Transverse colon (tissue), 4 donors: ENCODE measurements around the gene GLS. TPM values are rescaled to one million over a fixed set of nuclear protein-coding genes. Genes with fewer than 3 reads are reported as not detected.

Source experiments
- DNase-seq: peaks from one replicate; pipeline ENCODE4 v3.0.0-alpha.2; 2019
- H3K27ac ChIP-seq, 4 donors: fragments of 200-600 bp; sonication (generic); 2 replicates each; pipeline ENCODE4 v1.5.1; 2016 to 2018; ENCODE audit warnings: inconsistent platforms in 4 of 4
- H3K27me3 ChIP-seq: fragments of 200-600 bp; sonication (generic); 2 replicates; pipeline ENCODE4 v1.5.1; 2017; ENCODE audit warnings: inconsistent platforms
- H3K36me3 ChIP-seq, 4 donors: fragments of 200-600 bp; sonication (generic); 2 replicates each; pipeline ENCODE4 v1.5.1; 2017 to 2019; ENCODE audit warnings: inconsistent platforms in 4 of 4
- H3K4me1 ChIP-seq, 4 donors: fragments of 200-600 bp; sonication (generic); 2 replicates each; pipeline ENCODE4 v1.5.1; 2017 to 2020; ENCODE audit warnings: inconsistent platforms in 4 of 4
- H3K4me3 ChIP-seq, 4 donors: fragments of 200-600 bp; sonication (generic); 1 replicate in 1 of 4; 2 replicates in 3 of 4; pipeline versions ENCODE4 v1.5.1 to v1.6.1; 2017 to 2019; ENCODE audit warnings: inconsistent platforms in 4 of 4
- H3K9me3 ChIP-seq, 2 donors: fragments of 200-600 bp; sonication (generic); 2 replicates each; pipeline ENCODE4 v1.5.1; 2017 to 2019; ENCODE audit warnings: inconsistent platforms in 2 of 2
- CTCF ChIP-seq, 5 experiments: fragments of 200-600 bp in 3 of 5; fragments of 450-650 bp in 2 of 5; sonication (generic) in 3 of 5; IDR thresholded peaks; 1 replicate in 2 of 5; 2 replicates in 3 of 5; pipeline ENCODE4 v1.5.1; 2016 to 2017; ENCODE audit warnings: antibody characterized with exemption in 5 of 5, inconsistent platforms in 3 of 5, mild to moderate bottlenecking in 2 of 5, moderate library complexity in 1 of 5
- EP300 ChIP-seq: sonication (generic); formaldehyde crosslinking; IDR thresholded peaks from one replicate; pipeline ENCODE4 v1.6.1; 2017; ENCODE audit warnings: antibody characterized with exemption, low read depth
- POLR2A ChIP-seq: fragments of 450-650 bp; IDR thresholded peaks from one replicate; pipeline ENCODE4 v1.6.1; 2016; ENCODE audit warnings: antibody characterized with exemption, mild to moderate bottlenecking, moderate library complexity
- POLR2AphosphoS5 ChIP-seq, 3 donors: sonication (generic); formaldehyde crosslinking; IDR thresholded peaks; one replicate each; pipeline ENCODE4 v1.6.1; 2016; ENCODE audit warnings: antibody characterized with exemption in 3 of 3
- WGBS, 2 donors: methylation state at CpG; one replicate each; pipeline ENCODE4 v1.1.5; 2018; ENCODE audit warnings: low coverage in 1 of 2; 5-methylcytosine and 5-hydroxymethylcytosine counted together
- in situ Hi-C, 4 donors: fragments of 200-750 bp; cut with MboI; loops; one replicate each; pipeline versions ENCODE4 v1.15.0 to v1.15.1; 2017; ENCODE audit warnings: low sequenced_read_pairs in 3 of 4, low pct_ligation_motif_present in 1 of 4, low pct_unique_long_range_greater_than_20kb in 1 of 4
- intact Hi-C: fragments of 100-400 bp; cut with DNase I; formaldehyde crosslinking; loops from one replicate; pipeline ENCODE4 v1.15.1; 2023; ENCODE audit warnings: low total_unique reads
- total RNA-seq, 4 donors: library from RNA; depleted of rRNA; stranded (reverse); fragments of >200 nt; gene quantifications; one replicate each; pipeline ENCODE4 v1.1.0, GENCODE V29; 2016

Gene GLS
- total RNA-seq, 4 donors from 2014 or later = 58.0 to 141 (median 68.7) TPM

GRCh38 chr2:190996338-190996946 is 115.8 kb downstream of the GLS start:
- DNase-seq = no peak
- H3K9me3 ChIP-seq = no peaks in the 10 kb centered on the region

DNA sequence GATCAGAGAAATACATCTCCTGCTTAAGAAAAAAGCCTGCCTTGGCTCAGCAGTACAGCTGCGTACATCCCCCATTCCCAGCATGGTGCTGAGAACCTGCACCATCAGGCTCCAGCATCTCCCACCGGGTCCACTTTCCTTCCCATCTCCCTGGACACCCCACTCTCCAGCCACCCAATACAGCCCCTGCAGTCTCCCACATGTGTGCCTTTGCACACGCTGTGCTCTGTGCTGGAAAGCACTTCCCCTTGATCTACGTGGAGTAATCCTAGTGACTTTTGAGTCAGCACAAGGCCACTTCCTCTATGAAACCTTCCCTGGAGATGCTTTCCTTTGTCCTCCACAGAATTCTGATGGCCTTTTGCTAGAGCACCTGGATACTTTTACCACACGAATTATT is 116.3 kb downstream of the GLS start:
- intact Hi-C loops (no loop called here), in situ Hi-C loops (no loop called here)
- WGBS, 2 donors = 67% methylated on average over 5 of the region's 5 CpGs; no CpG with 5 or more reads in 1 of the 2 donors
- H3K27ac ChIP-seq = peak overlapping the region in 2 of 4 donors; percentile 36 to 71
- no peak for TF ChIP-seq POLR2A
- TF ChIP-seq CTCF (IDR thresholded peaks at IDR 0.05) = no peak
- TF ChIP-seq POLR2AphosphoS5 (IDR thresholded peaks at IDR 0.05) = no peak
- TF ChIP-seq EP300 = no peak
- H3K9me3 ChIP-seq = no peaks in the 10 kb centered on the region
- peaks cover 0 to 80% (median 31%) of the 10 kb centered on the region in 4 donors for H3K36me3 ChIP-seq
- no peak overlapping the region for H3K4me3 ChIP-seq
- no peak for DNase-seq
- no peaks in the 10 kb centered on the region for H3K27me3 ChIP-seq
- H3K4me1 ChIP-seq = peaks cover 0 to 7% (median 2%) of the 10 kb centered on the region in 4 donors

More at GRCh38 chr2:190996338-190996946, 115.8 kb downstream of the GLS start:
- intact Hi-C loops = no loop called here
- 86 to 100% methylated on average over 3 to 5 of the region's 5 CpGs for WGBS, 2 donors
- Histone ChIP-seq H3K4me3 (no peak overlapping the region), H3K36me3 (peaks cover 0 to 75% (median 31%) of the 10 kb centered on the region in 4 donors), H3K27ac (peak overlapping the region in 1 of 4 donors; percentile 71), H3K4me1 (peaks cover 0 to 7% (median 2%) of the 10 kb centered on the region in 4 donors), H3K27me3 (no peaks in the 10 kb centered on the region)
- TF ChIP-seq POLR2A (no peak), CTCF (IDR thresholded peaks at IDR 0.05) (peak in 4 of 5 experiments; percentile 25 to 46 (median 40)), EP300 (no peak), POLR2AphosphoS5 (IDR thresholded peaks at IDR 0.05) (no peak)
- in situ Hi-C loops = no loop called here

DNA sequence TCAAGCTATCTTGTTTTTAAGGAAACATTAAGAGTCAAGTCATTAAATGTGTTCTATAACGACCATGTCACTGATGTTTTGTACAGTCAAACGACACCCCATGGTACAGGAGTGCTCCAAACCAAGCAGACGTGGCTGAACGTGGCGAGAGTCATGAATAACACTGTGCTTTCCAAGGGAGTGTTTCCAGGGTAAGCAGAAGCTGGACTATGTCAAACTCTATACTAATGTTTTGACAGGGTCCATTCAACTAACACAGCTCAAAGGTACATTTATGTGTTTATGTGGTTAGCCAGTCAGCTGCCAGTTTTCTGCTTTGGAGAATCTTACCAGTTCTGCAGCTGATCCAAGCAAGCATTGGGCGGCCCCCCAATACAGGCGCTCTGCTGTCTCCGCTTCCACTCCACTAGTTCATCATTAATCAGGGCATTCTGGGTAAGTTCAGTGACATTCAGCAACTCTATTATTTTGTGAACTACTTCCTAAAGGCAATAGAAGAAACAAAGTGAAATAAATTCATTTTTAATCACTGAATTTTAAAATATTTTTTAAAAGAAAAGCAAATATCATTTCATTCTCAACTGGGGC is 117.0 kb downstream of the GLS start:
- Histone ChIP-seq H3K27me3 (no peaks in the 10 kb centered on the region), H3K4me3 (no peak overlapping the region), H3K4me1 (peaks cover 0 to 7% (median 2%) of the 10 kb centered on the region in 4 donors), H3K36me3 (peaks cover 0 to 84% (median 30%) of the 10 kb centered on the region in 4 donors), H3K27ac (peak overlapping the region in 2 of 4 donors; percentile 36 to 71), H3K9me3 (no peaks in the 10 kb centered on the region)
- intact Hi-C loops = no loop called here
- 66 to 67% methylated on average over 7 to 8 of the region's 8 CpGs for WGBS, 2 donors
- no peak for DNase-seq
- TF ChIP-seq CTCF (IDR thresholded peaks at IDR 0.05) (no peak), POLR2AphosphoS5 (IDR thresholded peaks at IDR 0.05) (peak in 2 of 3 donors; percentile 74 to 84)
- in situ Hi-C loops = no loop called here

GRCh38 chr2:190999058-190999457 is 118.4 kb downstream of the GLS start:
- in situ Hi-C loops (no loop called here), intact Hi-C loops (no loop called here)

More at GRCh38 chr2:190999058-190999457, 118.4 kb downstream of the GLS start:
- Histone ChIP-seq H3K4me1 (peaks cover 0 to 7% (median 2%) of the 10 kb centered on the region in 4 donors), H3K9me3 (no peaks in the 10 kb centered on the region), H3K36me3 (peaks cover 0 to 94% (median 32%) of the 10 kb centered on the region in 4 donors), H3K27ac (no peak overlapping the region), H3K27me3 (no peaks in the 10 kb centered on the region), H3K4me3 (no peak overlapping the region)
- 83 to 91% methylated on average over 4 to 7 of the region's 7 CpGs for WGBS, 2 donors
- TF ChIP-seq EP300 = no peak
- TF ChIP-seq POLR2AphosphoS5 (IDR thresholded peaks at IDR 0.05) = no peak
- TF ChIP-seq CTCF (IDR thresholded peaks at IDR 0.05) = no peak
- TF ChIP-seq POLR2A = no peak
- no peak for DNase-seq
